ENCODE measurements around the gene ADAMTS3.

DNA sequence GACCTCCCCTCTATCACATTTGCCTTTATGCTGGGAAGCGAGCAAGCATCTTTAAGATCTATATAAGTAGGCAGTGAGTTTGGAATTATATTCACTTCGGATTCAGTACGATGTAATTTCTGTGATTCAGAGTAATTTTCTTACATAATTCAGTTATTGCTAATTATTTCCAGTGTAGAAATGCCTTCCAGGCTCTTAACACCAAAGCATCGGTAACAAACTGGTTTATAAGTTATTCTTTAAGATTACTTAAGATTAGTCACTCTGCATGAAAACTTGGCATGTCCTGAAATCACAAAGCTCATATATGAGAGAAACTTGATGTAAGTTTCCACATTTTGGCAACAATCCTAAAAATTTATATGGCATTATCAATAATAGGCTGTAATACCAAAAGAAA, 120.8 kb downstream of the ADAMTS3 start:
- TF ChIP-seq NR1H2 (CRISPR knock-in tag; IDR thresholded peaks at IDR 0.05) (no peak), MAFF (IDR thresholded peaks at IDR 0.05; ENCODE audit: low read length) (no peak), CHD4 (IDR thresholded peaks at IDR 0.05; ENCODE audit: insufficient read depth, insufficient replicate concordance, low read depth, low read length, poor library complexity, severe bottlenecking) (no peak), ATF7 (IDR thresholded peaks at IDR 0.05) (no peak), POLR2AphosphoS5 (IDR thresholded peaks at IDR 0.05; ENCODE audit: control insufficient read depth, insufficient read depth, low read depth, low read length) (no peak)
- TF ChIP-seq, protein P1, sequence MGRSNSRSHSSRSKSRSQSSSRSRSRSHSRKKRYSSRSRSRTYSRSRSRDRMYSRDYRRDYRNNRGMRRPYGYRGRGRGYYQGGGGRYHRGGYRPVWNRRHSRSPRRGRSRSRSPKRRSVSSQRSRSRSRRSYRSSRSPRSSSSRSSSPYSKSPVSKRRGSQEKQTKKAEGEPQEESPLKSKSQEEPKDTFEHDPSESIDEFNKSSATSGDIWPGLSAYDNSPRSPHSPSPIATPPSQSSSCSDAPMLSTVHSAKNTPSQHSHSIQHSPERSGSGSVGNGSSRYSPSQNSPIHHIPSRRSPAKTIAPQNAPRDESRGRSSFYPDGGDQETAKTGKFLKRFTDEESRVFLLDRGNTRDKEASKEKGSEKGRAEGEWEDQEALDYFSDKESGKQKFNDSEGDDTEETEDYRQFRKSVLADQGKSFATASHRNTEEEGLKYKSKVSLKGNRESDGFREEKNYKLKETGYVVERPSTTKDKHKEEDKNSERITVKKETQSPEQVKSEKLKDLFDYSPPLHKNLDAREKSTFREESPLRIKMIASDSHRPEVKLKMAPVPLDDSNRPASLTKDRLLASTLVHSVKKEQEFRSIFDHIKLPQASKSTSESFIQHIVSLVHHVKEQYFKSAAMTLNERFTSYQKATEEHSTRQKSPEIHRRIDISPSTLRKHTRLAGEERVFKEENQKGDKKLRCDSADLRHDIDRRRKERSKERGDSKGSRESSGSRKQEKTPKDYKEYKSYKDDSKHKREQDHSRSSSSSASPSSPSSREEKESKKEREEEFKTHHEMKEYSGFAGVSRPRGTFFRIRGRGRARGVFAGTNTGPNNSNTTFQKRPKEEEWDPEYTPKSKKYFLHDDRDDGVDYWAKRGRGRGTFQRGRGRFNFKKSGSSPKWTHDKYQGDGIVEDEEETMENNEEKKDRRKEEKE (IDR thresholded peaks at IDR 0.05; ENCODE audit: borderline replicate concordance in 1 of 2, control insufficient read depth in 1 of 2, low read depth in 2 of 2, low read length in 1 of 2): no peak

Data from K562 (cell line).